WTC11 (cell line): ENCODE data around the gene G0S2. TPM values are rescaled to one million over a fixed set of nuclear protein-coding genes. Genes with fewer than 3 reads are reported as not detected.

Source experiments
- ATAC-seq: fragments of 200-7000 bp; cut with Tn5 transposase; 2 replicates; pipeline ENCODE4 v1.10.0; 2021; ENCODE audit warnings: mild to moderate bottlenecking, moderate library complexity
- CTCF ChIA-PET: fragments of 300-600 bp; sonication (Branson Sonifier 250); formaldehyde crosslinking; loops from one replicate; lab custom pipeline; 2021; ENCODE audit warnings: antibody characterized with exemption; lab: Charles Lee
- POLR2A ChIA-PET: fragments of 350-600 bp; sonication (Branson Sonifier 250); formaldehyde crosslinking; loops from one replicate; lab custom pipeline; 2021; ENCODE audit warnings: antibody characterized with exemption; lab: Charles Lee
- DNase-seq: peaks from one replicate; pipeline ENCODE4 v3.0.0; 2021; ENCODE audit warnings: low spot score
- H3K27ac Mint-ChIP-seq: 2 replicates; pipeline ENCODE4 v1.8.0; 2021; ENCODE audit warnings: mixed read lengths
- H3K27me3 Mint-ChIP-seq: 2 replicates; pipeline ENCODE4 v1.8.0; 2021; ENCODE audit warnings: low read depth, mild to moderate bottlenecking, moderate library complexity, mixed read lengths
- H3K36me3 Mint-ChIP-seq: 2 replicates; pipeline ENCODE4 v1.8.0; 2021; ENCODE audit warnings: mixed read lengths
- H3K4me1 Mint-ChIP-seq: 2 replicates; pipeline ENCODE4 v1.8.0; 2022; ENCODE audit warnings: mixed read lengths
- H3K4me3 Mint-ChIP-seq: 2 replicates; pipeline ENCODE4 v1.8.0; 2021; ENCODE audit warnings: mild to moderate bottlenecking, moderate library complexity, mixed read lengths
- H3K9me3 Mint-ChIP-seq: 2 replicates; pipeline ENCODE4 v1.8.0; 2021; ENCODE audit warnings: mixed read lengths
- CBFB ChIP-seq: sonication (generic); formaldehyde crosslinking; IDR thresholded peaks from 2 replicates; pipeline ENCODE4 v1.8.1; 2022; ENCODE audit warnings: mild to moderate bottlenecking, low read depth, missing genetic modification reagents
- ESRRA ChIP-seq: sonication (generic); formaldehyde crosslinking; IDR thresholded peaks from 2 replicates; pipeline ENCODE4 v1.8.1; 2022; ENCODE audit warnings: mild to moderate bottlenecking, missing genetic modification reagents, borderline replicate concordance
- GRHL2 ChIP-seq: fragments of 250-450 bp; sonication (Bioruptor Pico); IDR thresholded peaks from 2 replicates; pipeline ENCODE4 v1.8.0; 2022; ENCODE audit warnings: mild to moderate bottlenecking, moderate library complexity; ENCODE audit not compliant: insufficient replicate concordance, severe bottlenecking
- HMGA2 ChIP-seq: fragments of 250-450 bp; sonication (Bioruptor Pico); IDR thresholded peaks from 2 replicates; pipeline ENCODE4 v1.4.0; 2021; ENCODE audit warnings: mild to moderate bottlenecking, moderate library complexity
- IRF2 ChIP-seq: sonication (generic); formaldehyde crosslinking; IDR thresholded peaks from 2 replicates; pipeline ENCODE4 v1.8.0; 2022; ENCODE audit warnings: low read depth, missing genetic modification reagents, borderline replicate concordance
- JUN ChIP-seq: sonication (generic); formaldehyde crosslinking; IDR thresholded peaks from 2 replicates; pipeline ENCODE4 v1.8.0; 2023; ENCODE audit warnings: mild to moderate bottlenecking, missing genetic modification reagents
- RORB ChIP-seq: fragments of 250-450 bp; sonication (Bioruptor Pico); IDR thresholded peaks from 2 replicates; pipeline ENCODE4 v1.9.0; 2021; ENCODE audit warnings: mild to moderate bottlenecking
- SMAD3 ChIP-seq: sonication (generic); formaldehyde crosslinking; IDR thresholded peaks from 2 replicates; pipeline ENCODE4 v1.8.0; 2022; ENCODE audit warnings: missing genetic modification reagents, mild to moderate bottlenecking, borderline replicate concordance
- TEAD1 ChIP-seq: sonication (generic); formaldehyde crosslinking; IDR thresholded peaks from 2 replicates; pipeline ENCODE4 v1.8.0; 2022; ENCODE audit warnings: mild to moderate bottlenecking, missing genetic modification reagents
- TP53 ChIP-seq: sonication (generic); formaldehyde crosslinking; IDR thresholded peaks from 2 replicates; pipeline ENCODE4 v1.8.1; 2023; ENCODE audit warnings: mild to moderate bottlenecking, missing genetic modification reagents
- ZNF423 ChIP-seq: fragments of 250-450 bp; sonication (Bioruptor Pico); IDR thresholded peaks from 2 replicates; pipeline ENCODE4 v2.1.2; 2022; ENCODE audit warnings: mild to moderate bottlenecking, moderate library complexity
- total RNA-seq: library from RNA; stranded (reverse); gene quantifications from 3 replicates; pipeline ENCODE4 v1.2.3, GENCODE V29; 2021
- TF ChIP-seq, protein P1 (sequence below): sonication (generic); formaldehyde crosslinking; IDR thresholded peaks from 2 replicates; pipeline ENCODE4 v1.8.1; 2022; ENCODE audit warnings: low read depth, missing genetic modification reagents, borderline replicate concordance
- TF ChIP-seq, protein P2 (sequence below): fragments of 250-450 bp; sonication (Bioruptor Pico); IDR thresholded peaks from 2 replicates; pipeline ENCODE4 v1.9.0; 2021; ENCODE audit warnings: mild to moderate bottlenecking
- TF ChIP-seq, protein P3 (sequence below): sonication (generic); formaldehyde crosslinking; IDR thresholded peaks from 2 replicates; pipeline ENCODE4 v1.8.1; 2023; ENCODE audit warnings: mild to moderate bottlenecking, moderate library complexity, missing genetic modification reagents
- TF ChIP-seq, protein P4 (sequence below): sonication (generic); formaldehyde crosslinking; IDR thresholded peaks from 2 replicates; pipeline ENCODE4 v1.8.1; 2022; ENCODE audit warnings: mild to moderate bottlenecking, missing genetic modification reagents, moderate library complexity, borderline replicate concordance
- TF ChIP-seq, protein P5 (sequence below): fragments of 250-450 bp; sonication (Bioruptor Pico); IDR thresholded peaks from 2 replicates; pipeline ENCODE4 v2.1.2; 2022; ENCODE audit warnings: mild to moderate bottlenecking, moderate library complexity
- TF ChIP-seq, protein P6 (sequence below): sonication (generic); formaldehyde crosslinking; IDR thresholded peaks from 2 replicates; pipeline ENCODE4 v1.8.1; 2022; ENCODE audit warnings: mild to moderate bottlenecking, moderate library complexity, missing genetic modification reagents
- TF ChIP-seq, protein P7 (sequence below): sonication (generic); formaldehyde crosslinking; IDR thresholded peaks from 2 replicates; pipeline ENCODE4 v1.8.0; 2022; ENCODE audit warnings: mild to moderate bottlenecking, missing genetic modification reagents
- TF ChIP-seq, protein P8 (sequence below): fragments of 250-450 bp; sonication (Bioruptor Pico); IDR thresholded peaks from 2 replicates; pipeline ENCODE4 v1.8.0; 2021; ENCODE audit warnings: mild to moderate bottlenecking
- TF ChIP-seq, protein P9 (sequence below): sonication (generic); formaldehyde crosslinking; IDR thresholded peaks from 2 replicates; pipeline ENCODE4 v1.8.1; 2022; ENCODE audit warnings: low read depth, mild to moderate bottlenecking, moderate library complexity, missing genetic modification reagents, borderline replicate concordance
- TF ChIP-seq, protein P10 (sequence below): fragments of 250-450 bp; sonication (Bioruptor Pico); IDR thresholded peaks from 2 replicates; pipeline ENCODE4 v1.9.0; 2021; ENCODE audit warnings: moderate library complexity, mild to moderate bottlenecking, inconsistent platforms, borderline replicate concordance

Gene G0S2
- total RNA-seq, 1 experiment from 2014 or later: 0.81 TPM

DNA sequence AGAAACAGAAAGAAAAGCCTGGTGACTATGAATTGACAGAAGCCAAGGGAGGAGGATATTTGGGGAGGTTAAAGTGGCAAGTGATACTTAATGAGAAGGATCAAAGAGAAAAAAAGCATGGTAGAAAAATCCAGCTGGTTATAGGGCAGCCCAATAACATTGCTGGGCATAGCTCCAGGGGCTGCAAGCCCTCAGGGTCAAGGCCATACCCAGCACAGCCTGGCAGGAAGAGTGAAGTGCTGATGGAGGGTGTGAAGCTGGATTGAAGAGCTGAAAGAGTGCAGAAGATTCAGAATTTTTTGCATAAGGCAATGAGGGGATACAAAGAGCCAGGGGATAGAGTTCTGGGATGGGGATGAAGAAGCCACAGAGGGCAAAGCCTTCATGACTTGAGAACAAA is 21.5 kb downstream of the G0S2 start:
- no peaks in the 10 kb centered on the region for H3K36me3 Mint-ChIP-seq
- H3K27ac Mint-ChIP-seq: no peak overlapping the region
- TF ChIP-seq, protein P1, sequence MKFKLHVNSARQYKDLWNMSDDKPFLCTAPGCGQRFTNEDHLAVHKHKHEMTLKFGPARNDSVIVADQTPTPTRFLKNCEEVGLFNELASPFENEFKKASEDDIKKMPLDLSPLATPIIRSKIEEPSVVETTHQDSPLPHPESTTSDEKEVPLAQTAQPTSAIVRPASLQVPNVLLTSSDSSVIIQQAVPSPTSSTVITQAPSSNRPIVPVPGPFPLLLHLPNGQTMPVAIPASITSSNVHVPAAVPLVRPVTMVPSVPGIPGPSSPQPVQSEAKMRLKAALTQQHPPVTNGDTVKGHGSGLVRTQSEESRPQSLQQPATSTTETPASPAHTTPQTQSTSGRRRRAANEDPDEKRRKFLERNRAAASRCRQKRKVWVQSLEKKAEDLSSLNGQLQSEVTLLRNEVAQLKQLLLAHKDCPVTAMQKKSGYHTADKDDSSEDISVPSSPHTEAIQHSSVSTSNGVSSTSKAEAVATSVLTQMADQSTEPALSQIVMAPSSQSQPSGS: no peak
- no peak for TF ChIP-seq IRF2
- TF ChIP-seq, protein P2, sequence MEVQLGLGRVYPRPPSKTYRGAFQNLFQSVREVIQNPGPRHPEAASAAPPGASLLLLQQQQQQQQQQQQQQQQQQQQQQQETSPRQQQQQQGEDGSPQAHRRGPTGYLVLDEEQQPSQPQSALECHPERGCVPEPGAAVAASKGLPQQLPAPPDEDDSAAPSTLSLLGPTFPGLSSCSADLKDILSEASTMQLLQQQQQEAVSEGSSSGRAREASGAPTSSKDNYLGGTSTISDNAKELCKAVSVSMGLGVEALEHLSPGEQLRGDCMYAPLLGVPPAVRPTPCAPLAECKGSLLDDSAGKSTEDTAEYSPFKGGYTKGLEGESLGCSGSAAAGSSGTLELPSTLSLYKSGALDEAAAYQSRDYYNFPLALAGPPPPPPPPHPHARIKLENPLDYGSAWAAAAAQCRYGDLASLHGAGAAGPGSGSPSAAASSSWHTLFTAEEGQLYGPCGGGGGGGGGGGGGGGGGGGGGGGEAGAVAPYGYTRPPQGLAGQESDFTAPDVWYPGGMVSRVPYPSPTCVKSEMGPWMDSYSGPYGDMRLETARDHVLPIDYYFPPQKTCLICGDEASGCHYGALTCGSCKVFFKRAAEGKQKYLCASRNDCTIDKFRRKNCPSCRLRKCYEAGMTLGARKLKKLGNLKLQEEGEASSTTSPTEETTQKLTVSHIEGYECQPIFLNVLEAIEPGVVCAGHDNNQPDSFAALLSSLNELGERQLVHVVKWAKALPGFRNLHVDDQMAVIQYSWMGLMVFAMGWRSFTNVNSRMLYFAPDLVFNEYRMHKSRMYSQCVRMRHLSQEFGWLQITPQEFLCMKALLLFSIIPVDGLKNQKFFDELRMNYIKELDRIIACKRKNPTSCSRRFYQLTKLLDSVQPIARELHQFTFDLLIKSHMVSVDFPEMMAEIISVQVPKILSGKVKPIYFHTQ (CRISPR knock-in tag): no peak
- TF ChIP-seq, protein P3, sequence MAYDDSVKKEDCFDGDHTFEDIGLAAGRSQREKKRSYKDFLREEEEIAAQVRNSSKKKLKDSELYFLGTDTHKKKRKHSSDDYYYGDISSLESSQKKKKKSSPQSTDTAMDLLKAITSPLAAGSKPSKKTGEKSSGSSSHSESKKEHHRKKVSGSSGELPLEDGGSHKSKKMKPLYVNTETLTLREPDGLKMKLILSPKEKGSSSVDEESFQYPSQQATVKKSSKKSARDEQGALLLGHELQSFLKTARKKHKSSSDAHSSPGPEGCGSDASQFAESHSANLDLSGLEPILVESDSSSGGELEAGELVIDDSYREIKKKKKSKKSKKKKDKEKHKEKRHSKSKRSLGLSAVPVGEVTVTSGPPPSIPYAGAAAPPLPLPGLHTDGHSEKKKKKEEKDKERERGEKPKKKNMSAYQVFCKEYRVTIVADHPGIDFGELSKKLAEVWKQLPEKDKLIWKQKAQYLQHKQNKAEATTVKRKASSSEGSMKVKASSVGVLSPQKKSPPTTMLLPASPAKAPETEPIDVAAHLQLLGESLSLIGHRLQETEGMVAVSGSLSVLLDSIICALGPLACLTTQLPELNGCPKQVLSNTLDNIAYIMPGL: no peak
- TF ChIP-seq, protein P4, sequence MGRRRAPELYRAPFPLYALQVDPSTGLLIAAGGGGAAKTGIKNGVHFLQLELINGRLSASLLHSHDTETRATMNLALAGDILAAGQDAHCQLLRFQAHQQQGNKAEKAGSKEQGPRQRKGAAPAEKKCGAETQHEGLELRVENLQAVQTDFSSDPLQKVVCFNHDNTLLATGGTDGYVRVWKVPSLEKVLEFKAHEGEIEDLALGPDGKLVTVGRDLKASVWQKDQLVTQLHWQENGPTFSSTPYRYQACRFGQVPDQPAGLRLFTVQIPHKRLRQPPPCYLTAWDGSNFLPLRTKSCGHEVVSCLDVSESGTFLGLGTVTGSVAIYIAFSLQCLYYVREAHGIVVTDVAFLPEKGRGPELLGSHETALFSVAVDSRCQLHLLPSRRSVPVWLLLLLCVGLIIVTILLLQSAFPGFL (CRISPR knock-in tag): no peak
- no peak for TF ChIP-seq ZNF423 (CRISPR knock-in tag)
- TF ChIP-seq HMGA2: no peak
- no peak for TF ChIP-seq TP53 (CRISPR knock-in tag)
- no peak for TF ChIP-seq RORB (CRISPR knock-in tag)
- TF ChIP-seq ESRRA: no peak
- TF ChIP-seq, protein P5, sequence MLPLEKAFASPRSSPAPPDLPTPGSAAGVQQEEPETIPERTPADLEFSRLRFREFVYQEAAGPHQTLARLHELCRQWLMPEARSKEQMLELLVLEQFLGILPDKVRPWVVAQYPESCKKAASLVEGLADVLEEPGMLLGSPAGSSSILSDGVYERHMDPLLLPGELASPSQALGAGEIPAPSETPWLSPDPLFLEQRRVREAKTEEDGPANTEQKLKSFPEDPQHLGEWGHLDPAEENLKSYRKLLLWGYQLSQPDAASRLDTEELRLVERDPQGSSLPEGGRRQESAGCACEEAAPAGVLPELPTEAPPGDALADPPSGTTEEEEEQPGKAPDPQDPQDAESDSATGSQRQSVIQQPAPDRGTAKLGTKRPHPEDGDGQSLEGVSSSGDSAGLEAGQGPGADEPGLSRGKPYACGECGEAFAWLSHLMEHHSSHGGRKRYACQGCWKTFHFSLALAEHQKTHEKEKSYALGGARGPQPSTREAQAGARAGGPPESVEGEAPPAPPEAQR (CRISPR knock-in tag): no peak
- no peak for TF ChIP-seq SMAD3 (CRISPR knock-in tag)
- no peak for TF ChIP-seq TEAD1 (CRISPR knock-in tag)
- no peak for TF ChIP-seq JUN (CRISPR knock-in tag)
- TF ChIP-seq, all 79 proteins: peak for 0
- ChIA-PET CTCF (interaction anchor here (1.3 to 1.6 kb wide), 3 partner anchors 44 to 120 kb away, joined by 3 to 5 read pairs (median 4); partner anchors contain the start of gene LAMB3), POLR2A (no interaction called here)
- Mint-ChIP-seq H3K27me3 (peaks cover 16% of the 10 kb centered on the region), H3K9me3 (no peaks in the 10 kb centered on the region), H3K4me3 (no peak overlapping the region), H3K4me1 (peaks cover 4% of the 10 kb centered on the region)
- ATAC-seq (no peak), DNase-seq (no peak)

DNA sequence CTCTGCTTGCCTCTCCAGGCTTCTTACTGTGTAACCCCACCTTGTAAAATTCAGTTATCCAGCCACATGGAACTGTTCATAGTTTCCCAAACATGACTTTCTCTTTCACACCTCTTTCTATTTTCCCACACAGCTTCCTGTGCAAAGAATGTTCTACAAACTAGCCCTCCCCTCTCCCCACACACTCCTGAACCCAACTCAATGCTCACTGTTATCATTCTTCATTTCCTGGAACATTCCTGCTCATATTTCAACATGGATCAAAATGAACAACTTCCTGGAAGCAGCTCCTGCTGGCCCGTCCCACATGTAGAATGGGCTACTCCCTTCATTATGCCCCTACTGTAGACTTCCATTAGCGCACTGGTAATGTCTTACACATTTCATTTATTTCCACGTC is 21.9 kb downstream of the G0S2 start:
- ATAC-seq (no peak), DNase-seq (no peak)
- peaks cover 16% of the 10 kb centered on the region for H3K27me3 Mint-ChIP-seq
- H3K9me3 Mint-ChIP-seq: no peaks in the 10 kb centered on the region
- ChIA-PET CTCF (interaction anchor here (0.8 to 1.6 kb wide), 4 partner anchors 44 to 131 kb away, joined by 3 to 10 read pairs (median 4); partner anchors contain the start of gene LAMB3), POLR2A (interaction anchor here (0.7 kb wide), 1 partner anchor 130 kb away, joined by 3 read pairs; no protein-coding TSS in a partner anchor)
- peaks cover 3% of the 10 kb centered on the region for H3K4me1 Mint-ChIP-seq
- no peaks in the 10 kb centered on the region for H3K36me3 Mint-ChIP-seq
- no peak overlapping the region for H3K27ac Mint-ChIP-seq
- no peak overlapping the region for H3K4me3 Mint-ChIP-seq
- TF ChIP-seq, protein P6, sequence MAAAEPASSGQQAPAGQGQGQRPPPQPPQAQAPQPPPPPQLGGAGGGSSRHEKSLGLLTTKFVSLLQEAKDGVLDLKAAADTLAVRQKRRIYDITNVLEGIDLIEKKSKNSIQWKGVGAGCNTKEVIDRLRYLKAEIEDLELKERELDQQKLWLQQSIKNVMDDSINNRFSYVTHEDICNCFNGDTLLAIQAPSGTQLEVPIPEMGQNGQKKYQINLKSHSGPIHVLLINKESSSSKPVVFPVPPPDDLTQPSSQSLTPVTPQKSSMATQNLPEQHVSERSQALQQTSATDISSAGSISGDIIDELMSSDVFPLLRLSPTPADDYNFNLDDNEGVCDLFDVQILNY (CRISPR knock-in tag): no peak
- TF ChIP-seq, protein P7, sequence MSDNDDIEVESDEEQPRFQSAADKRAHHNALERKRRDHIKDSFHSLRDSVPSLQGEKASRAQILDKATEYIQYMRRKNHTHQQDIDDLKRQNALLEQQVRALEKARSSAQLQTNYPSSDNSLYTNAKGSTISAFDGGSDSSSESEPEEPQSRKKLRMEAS: no peak
- TF ChIP-seq GRHL2 (no peak), CBFB (CRISPR knock-in tag) (no peak), RORB (CRISPR knock-in tag) (no peak)
- TF ChIP-seq, protein P8, sequence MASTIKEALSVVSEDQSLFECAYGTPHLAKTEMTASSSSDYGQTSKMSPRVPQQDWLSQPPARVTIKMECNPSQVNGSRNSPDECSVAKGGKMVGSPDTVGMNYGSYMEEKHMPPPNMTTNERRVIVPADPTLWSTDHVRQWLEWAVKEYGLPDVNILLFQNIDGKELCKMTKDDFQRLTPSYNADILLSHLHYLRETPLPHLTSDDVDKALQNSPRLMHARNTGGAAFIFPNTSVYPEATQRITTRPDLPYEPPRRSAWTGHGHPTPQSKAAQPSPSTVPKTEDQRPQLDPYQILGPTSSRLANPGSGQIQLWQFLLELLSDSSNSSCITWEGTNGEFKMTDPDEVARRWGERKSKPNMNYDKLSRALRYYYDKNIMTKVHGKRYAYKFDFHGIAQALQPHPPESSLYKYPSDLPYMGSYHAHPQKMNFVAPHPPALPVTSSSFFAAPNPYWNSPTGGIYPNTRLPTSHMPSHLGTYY (CRISPR knock-in tag): no peak
- TF ChIP-seq, protein P9, sequence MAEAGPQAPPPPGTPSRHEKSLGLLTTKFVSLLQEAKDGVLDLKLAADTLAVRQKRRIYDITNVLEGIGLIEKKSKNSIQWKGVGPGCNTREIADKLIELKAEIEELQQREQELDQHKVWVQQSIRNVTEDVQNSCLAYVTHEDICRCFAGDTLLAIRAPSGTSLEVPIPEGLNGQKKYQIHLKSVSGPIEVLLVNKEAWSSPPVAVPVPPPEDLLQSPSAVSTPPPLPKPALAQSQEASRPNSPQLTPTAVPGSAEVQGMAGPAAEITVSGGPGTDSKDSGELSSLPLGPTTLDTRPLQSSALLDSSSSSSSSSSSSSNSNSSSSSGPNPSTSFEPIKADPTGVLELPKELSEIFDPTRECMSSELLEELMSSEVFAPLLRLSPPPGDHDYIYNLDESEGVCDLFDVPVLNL (CRISPR knock-in tag): no peak
- TF ChIP-seq, protein P10, sequence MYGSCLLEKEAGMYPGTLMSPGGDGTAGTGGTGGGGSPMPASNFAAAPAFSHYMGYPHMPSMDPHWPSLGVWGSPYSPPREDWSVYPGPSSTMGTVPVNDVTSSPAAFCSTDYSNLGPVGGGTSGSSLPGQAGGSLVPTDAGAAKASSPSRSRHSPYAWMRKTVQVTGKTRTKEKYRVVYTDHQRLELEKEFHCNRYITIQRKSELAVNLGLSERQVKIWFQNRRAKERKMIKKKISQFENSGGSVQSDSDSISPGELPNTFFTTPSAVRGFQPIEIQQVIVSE (CRISPR knock-in tag): no peak
